ENCODE data around the gene CLPTM1.

- TF ChIP-seq CTCF (IDR thresholded peaks at IDR 0.05), result no peak
- TF ChIP-seq POLR2A (IDR thresholded peaks at IDR 0.05), result no peak
Observed at GRCh38 chr19:44931541-44931940, 23.6 kb upstream of the CLPTM1 start.
